Measurements from ENCODE around the gene PPP1R15A.
A peak's percentile ranks its signal among the peaks of the same experiment; 100 is the strongest.
"Not testable (repeated sequence)": the region's sequence is repeated elsewhere in the genome, so short reads cannot be mapped to it uniquely, and the experiment has no call there.

Gene PPP1R15A

GRCh38 chr19:48859711-48860572 lies 12.3 kb upstream of the PPP1R15A start:
- DNase-seq: no peak

- DNase-seq: no peak
These were observed 10.9 kb upstream of the PPP1R15A start for GRCh38 chr19:48861313-48861712.

GRCh38 chr19:48862827-48863226 lies 9.4 kb upstream of the PPP1R15A start:
- DNase-seq: no peak

DNA sequence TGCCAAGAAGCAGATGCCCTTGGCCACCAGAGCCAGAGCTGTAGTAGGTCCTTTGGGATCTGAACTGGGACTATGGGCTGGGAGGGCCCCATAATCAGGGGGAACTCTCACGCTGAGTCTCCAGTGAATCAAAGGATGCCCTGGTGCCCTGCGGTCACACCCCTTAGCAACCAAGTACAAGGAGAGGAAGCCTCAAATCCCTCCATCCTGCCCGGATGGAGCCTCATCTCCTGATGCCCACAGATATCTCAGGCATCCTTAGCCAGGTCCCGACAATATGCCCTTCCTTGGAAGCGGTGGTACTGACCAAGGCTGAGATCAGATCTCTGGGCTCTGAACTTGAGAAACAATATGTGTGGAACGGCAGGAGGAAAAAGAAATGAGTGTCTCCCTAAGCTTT lies 5.5 kb upstream of the PPP1R15A start:
- no peak for DNase-seq

GRCh38 chr19:48867123-48867745 lies 5.0 kb upstream of the PPP1R15A start:
- no peak for DNase-seq

- no peak for DNase-seq
These were observed 4.5 kb upstream of the PPP1R15A start for GRCh38 chr19:48867746-48868113.

GRCh38 chr19:48868114-48868886 lies 3.9 kb upstream of the PPP1R15A start, which contains the start of gene PLEKHA4:
Gene PLEKHA4, minus strand, starts transcription at chr19:48868617. Its CDS starts 997 bp downstream, at chr19:48867620.
- DNase-seq: no peak

GRCh38 chr19:48870048-48870447 lies 2.2 kb upstream of the PPP1R15A start:
- DNase-seq: no peak

DNA sequence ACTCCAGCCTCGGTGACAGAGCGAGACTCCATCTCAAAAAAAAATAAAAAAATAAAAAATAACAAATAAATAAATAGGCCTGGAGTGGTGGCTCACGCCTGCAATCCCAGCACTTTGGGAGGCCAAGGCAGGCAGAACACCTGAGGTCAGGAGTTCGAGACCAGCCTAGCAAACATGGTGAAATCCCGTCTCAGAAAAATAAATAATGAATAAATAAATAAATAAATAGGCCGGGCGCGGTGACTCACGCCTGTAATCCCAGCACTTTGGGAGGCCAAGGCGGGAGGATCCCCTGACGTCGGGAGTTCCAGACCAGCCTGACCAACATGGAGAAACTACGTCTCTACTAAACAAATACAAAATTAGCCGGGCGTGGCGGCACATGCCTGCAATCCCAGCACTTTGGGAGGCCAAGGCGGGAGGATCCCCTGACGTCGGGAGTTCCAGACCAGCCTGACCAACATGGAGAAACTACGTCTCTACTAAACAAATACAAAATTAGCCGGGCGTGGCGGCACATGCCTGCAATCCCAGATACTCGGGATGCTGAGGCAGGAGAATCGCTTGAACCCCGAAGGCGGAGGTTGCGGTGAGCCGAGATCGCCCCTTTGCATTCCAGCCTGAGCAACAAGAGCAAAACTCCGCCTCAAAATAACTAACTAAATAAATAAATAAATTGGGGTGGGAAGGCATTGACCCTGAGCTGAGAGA lies 595 bp upstream of the PPP1R15A start:
- not testable (repeated sequence) for DNase-seq

GRCh38 chr19:48872884-48873475 lies 759 bp downstream of the PPP1R15A start:
- peak; percentile 73 for DNase-seq

- DNase-seq: no peak
These were observed 1.5 kb downstream of the PPP1R15A start for GRCh38 chr19:48873476-48874302.

DNA sequence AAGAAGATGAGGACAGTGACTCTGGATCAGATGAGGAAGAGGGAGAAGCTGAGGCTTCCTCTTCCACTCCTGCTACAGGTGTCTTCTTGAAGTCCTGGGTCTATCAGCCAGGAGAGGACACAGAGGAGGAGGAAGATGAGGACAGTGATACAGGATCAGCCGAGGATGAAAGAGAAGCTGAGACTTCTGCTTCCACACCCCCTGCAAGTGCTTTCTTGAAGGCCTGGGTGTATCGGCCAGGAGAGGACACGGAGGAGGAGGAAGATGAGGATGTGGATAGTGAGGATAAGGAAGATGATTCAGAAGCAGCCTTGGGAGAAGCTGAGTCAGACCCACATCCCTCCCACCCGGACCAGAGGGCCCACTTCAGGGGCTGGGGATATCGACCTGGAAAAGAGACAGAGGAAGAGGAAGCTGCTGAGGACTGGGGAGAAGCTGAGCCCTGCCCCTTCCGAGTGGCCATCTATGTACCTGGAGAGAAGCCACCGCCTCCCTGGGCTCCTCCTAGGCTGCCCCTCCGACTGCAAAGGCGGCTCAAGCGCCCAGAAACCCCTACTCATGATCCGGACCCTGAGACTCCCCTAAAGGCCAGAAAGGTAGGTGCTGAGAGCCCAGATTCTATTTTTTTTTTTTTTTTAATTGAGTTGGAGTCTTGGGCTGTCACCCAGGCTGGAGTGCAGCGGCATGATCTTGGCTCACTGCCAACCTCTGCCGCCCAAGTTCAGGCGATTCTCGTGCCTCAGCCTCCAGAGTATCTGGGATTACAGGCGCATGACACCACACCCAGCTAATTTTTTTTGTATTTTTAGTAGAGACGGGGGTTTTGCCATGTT lies 2.3 kb downstream of the PPP1R15A start:
- DNase-seq: no peak

GRCh38 chr19:48876043-48876981 lies 4.1 kb downstream of the PPP1R15A start:
- not testable (repeated sequence) for DNase-seq

DNA sequence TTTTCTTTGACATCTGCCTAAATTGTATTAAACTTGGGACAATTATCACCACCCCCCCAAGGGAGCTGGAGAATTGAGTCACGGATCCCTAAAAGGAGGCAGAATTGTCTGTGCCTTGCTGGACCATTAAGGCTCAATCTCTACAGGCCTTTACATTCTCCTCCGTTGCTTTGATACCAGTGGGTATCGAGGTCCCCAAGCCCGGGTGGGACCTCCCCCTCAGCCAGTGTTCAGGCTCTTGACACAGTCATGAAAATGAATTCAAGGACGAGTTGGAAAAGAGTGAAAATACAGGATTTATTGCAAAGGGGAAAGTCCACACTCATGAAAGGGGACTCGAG lies 5.6 kb downstream of the PPP1R15A start:
- DNase-seq: no peak

GRCh38 chr19:48878196-48879024 lies 6.2 kb downstream of the PPP1R15A start:
- no peak for DNase-seq

- DNase-seq: no peak
These were observed 6.9 kb downstream of the PPP1R15A start for GRCh38 chr19:48879025-48879637.

GRCh38 chr19:48879696-48880095 lies 7.5 kb downstream of the PPP1R15A start:
- not testable (repeated sequence) for DNase-seq

Measured in activated gamma-delta T cell treated with Interleukin-2 at 50 U/mL for 16 hours (primary cell).